GM18517 (cell line): ENCODE measurements around the gene AKAP1.
"Not testable (repeated sequence)": the region's sequence is repeated elsewhere in the genome, so short reads cannot be mapped to it uniquely, and the experiment has no call there.

ENCODE experiments used
- ATAC-seq: cut with Tn5 transposase; IDR thresholded peaks from one replicate; pipeline ENCODE4 v1.9.1; 2021; ENCODE audit warnings: mild to moderate bottlenecking, moderate library complexity; ENCODE audit not compliant: unreplicated experiment

The AKAP1 gene

GRCh38 chr17:57075785-57076184 lies 9.3 kb upstream of the AKAP1 start:
- ATAC-seq = no peak

GRCh38 chr17:57077000-57077399 lies 8.0 kb upstream of the AKAP1 start:
- ATAC-seq = no peak

- no peak for ATAC-seq
Measured at GRCh38 chr17:57078274-57078673, 6.8 kb upstream of the AKAP1 start.

DNA sequence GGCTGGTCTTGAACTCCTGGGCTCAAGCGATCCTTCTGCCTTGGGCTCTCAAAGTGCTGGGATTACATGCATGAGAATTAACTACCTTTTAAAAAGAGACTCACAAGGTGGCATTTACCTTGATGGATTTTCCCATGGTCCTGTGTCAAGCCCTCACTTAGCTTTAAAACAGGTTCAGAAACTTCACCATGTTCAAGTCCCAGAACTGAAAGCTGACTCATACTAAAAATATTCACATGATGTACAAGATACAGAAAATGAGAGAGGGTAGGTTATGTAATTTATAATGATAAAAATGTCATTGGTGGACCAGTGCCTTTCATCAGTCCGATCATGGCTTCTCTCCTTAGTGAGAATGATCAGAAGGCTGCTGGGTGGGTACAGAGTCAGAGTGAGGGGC lies 4.3 kb upstream of the AKAP1 start:
- no peak for ATAC-seq

GRCh38 chr17:57082441-57082840 lies 2.6 kb upstream of the AKAP1 start:
- ATAC-seq = no peak

GRCh38 chr17:57084361-57084801 lies 665 bp upstream of the AKAP1 start:
- ATAC-seq = no peak

GRCh38 chr17:57085448-57086068 lies 512 bp downstream of the AKAP1 start:
- peak; percentile 29 for ATAC-seq

GRCh38 chr17:57086069-57086930 lies 1.3 kb downstream of the AKAP1 start:
- ATAC-seq = no peak

DNA sequence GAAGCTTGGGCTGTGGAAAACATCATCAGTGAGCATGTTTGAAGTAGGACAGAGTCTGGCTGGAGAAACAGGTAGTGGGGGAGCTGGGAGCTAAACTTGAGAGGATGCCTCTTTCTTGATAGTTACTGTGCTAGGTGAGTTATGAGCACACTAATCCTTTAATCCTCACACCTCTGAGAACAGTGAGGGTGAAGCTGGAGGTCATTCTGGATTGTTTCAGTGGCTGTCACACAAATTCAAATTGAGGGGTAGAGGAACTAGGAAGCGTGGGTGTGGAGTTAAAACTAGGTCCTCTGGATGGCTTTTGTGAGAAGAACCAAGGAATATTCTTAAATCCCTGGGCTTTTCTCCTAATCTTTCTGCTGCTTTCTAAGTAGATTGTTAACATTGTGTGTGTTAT lies 3.3 kb downstream of the AKAP1 start:
- ATAC-seq = no peak

GRCh38 chr17:57089391-57089790 lies 4.3 kb downstream of the AKAP1 start:
- ATAC-seq = no peak

- ATAC-seq = no peak
Measured at GRCh38 chr17:57090560-57091185, 5.6 kb downstream of the AKAP1 start.

GRCh38 chr17:57091186-57091618 lies 6.2 kb downstream of the AKAP1 start:
- ATAC-seq = no peak

GRCh38 chr17:57092171-57092570 lies 7.1 kb downstream of the AKAP1 start:
- no peak for ATAC-seq

DNA sequence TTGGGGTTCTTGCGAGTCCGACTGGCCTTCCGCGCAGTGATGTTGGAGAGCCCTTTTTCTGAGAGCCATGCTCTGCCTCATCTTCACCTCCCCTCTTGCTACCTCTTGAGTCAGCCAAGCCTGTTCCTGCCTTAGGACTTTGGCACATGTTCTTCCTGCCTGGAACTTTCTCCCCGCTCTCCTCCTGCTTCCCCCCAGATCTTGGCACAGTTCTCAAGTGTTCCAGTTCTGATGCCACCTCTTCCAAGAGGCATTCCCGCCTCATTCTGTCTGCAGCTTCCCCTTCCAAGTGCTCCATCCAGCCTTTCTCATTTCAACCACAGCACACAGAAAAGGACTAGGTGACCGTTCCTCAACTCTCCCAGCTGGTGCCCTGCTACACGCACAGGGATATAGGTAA lies 7.7 kb downstream of the AKAP1 start:
- ATAC-seq = no peak

GRCh38 chr17:57096472-57097202 lies 11.6 kb downstream of the AKAP1 start:
- ATAC-seq = no peak

GRCh38 chr17:57097832-57098421 lies 12.9 kb downstream of the AKAP1 start:
- no peak for ATAC-seq

- peak; percentile 49 for ATAC-seq
Measured at GRCh38 chr17:57099165-57099564, 14.1 kb downstream of the AKAP1 start.

DNA sequence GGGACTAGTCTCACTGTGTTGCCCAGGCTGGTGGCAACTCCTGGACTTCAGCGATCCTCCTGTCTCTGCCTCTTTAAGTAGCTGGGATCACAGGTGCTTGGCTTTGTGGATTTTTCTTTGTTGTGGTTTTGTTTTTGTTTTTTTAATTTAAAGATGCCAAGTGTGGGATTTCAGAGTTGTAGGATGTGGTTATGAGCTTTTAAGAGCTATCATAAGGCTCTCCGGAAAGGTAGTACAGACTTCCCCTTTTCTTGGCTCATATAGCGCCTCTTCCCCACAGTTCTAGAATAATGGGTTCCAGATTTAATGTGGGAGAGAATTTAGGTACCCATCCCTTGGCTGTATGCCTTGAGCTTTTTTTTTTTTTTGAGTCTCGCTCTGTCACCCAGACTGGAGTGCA lies 17.1 kb downstream of the AKAP1 start:
- no peak for ATAC-seq

- ATAC-seq = not testable (repeated sequence)
Measured at GRCh38 chr17:57102660-57103059, 17.6 kb downstream of the AKAP1 start.

DNA sequence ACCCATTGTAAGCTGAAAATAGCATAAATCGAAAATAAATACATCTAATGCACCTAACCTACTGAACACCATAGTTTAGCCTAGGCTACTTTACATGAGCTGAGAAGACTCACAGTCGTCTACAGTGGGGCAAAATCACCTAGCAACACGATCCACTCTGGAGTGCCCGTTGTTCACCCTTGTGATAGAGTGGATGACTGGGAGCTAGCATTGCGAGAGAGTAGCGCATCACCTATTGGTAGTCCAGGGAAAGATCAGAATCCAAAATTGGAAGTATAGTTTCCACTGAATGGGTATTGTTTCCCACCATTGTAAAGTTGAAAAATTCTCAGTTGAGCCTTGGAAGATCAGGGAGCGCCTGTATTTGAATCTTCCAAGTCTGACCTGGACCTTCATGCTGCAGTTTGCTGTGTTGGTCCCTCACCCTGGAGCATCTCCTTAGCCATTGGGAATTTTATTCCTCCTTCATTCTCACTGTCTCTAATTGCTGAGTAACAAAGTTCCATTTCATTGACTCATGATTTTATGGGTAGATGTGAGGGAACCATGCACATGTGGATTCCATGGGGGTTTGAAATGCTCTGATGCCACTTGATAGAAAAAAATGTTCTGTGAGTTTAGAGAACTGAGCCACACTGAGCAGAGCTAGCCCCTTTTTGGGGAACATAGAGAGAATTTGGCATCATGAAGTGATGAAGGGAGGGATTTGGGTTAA lies 19.6 kb downstream of the AKAP1 start:
- no peak for ATAC-seq
